GM21737 (cell line): ENCODE measurements around the gene STEAP3.
A peak's percentile ranks its signal among the peaks of the same experiment; 100 is the strongest.

Experiments
- ATAC-seq: cut with Tn5 transposase; IDR thresholded peaks from one replicate; pipeline ENCODE4 v1.9.1; 2021; ENCODE audit warnings: mild to moderate bottlenecking, moderate library complexity; ENCODE audit not compliant: unreplicated experiment

Gene STEAP3

DNA sequence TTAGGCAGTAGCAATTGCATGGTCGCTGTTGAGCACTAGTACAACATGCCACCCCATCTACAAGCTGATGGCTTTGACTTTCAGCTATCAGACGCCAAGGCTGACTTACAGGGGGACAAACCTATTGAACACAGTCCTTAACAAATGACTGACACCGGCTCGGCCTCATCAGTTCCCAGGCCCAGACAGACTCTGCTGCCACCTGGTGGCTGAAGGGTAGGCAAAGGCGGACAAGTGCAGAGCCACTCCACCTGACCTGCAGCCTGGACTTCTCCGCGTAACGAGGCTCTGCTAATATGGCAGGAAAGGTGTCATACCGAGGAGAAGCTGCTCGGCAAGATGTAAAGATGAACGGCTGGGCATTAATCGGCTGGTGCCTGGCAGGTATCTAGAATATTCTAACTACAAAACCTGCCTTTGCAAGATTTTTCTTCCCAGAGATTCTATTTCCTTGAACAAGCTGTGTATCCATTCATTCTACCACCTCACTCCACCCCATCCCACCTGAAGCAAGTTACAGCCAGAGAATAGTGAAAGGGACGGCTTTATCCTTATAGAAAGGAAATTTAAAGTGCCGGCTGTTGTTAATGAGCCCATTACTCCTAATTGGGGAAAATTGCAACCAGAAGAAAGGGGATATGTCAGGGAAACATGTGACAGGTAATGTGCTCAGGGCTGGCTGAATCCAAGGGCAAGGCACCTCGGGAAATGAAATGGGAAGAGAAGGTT is 67.4 kb downstream of the STEAP3 start:
- peak; percentile 61 for ATAC-seq

DNA sequence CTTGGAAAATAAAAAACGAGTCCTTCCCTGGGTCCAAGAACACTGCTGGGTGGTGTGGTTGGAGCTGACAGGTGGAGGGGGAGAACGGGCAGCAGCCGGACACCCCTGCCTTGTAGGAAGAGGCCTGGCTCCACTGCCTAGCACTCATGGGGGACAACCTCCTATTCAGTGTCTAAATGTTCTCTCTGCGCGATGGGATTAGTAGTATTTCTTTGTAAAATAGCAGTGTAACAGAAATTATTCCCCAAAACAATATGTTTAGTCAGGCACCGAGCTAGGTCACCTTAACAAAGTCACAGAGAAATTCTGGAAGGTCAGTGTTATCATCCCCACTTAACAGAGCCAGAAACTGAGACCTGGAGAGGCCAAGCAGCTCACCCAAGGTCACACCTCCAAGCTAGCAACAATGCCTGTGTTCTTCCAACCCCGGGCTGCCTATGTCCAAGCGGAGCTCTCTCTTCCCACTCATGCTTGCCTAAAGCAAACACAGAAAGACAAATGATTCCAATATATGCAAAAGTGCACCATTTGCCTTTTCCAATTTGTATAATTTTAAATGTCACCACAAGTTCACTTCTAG is 68.0 kb downstream of the STEAP3 start:
- ATAC-seq, result no peak

DNA sequence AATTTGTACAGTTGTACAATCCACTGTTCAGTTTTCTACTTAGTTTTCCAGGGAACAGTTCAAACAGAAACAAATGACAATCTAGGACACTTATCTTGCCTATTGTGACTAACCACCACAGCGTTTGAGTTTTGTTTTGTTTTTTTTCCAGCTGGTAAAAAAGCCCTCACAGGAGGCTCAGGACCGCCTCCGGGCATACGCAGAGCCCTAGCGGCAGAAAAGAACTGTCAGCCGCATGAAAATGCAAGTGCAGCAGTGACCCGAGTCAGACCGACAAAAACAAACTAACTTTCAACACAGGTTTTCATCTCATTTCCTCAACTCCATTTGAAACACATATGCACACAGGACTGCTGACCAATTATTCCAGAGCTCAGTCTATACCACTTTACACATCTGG is 68.6 kb downstream of the STEAP3 start:
- no peak for ATAC-seq

DNA sequence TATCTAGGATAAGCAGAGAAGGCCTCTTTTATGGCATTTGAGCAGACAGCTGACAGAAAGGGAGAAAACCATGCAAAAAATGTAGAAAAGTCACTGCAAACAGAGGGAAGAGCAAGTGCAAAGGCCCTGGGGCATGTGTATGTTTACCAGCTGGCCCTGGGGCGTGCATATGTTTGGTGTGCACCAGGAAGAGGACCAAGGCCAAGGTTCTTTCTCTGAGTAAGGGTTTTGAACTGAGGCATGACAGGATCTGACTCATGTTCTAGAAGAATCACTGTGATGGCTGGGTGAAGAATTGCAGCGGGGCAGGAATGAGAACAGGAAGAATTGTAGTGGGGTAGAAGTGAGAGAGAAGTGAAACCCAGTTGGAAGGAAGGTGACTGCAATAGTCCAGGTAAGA is 69.6 kb downstream of the STEAP3 start:
- ATAC-seq, result no peak

DNA sequence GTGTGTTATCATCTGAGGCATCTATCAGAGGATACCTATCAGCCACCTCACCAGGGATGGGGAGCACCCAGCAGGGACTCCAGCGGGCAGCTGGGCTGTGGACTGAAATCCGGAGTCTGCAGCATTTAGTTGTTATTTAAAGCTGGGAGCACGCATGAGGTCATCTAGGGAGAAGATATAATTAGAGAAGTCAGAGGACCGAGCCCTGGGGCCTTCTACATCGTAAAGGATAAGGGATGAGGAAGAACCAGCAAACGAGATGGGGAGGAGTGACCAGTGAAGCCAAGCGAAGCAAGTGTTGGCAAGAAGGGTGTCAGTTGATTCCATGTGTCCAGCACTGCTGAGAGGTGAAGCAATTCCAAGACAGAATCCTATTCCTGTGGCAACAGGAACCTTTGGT is 70.3 kb downstream of the STEAP3 start:
- ATAC-seq, result no peak

DNA sequence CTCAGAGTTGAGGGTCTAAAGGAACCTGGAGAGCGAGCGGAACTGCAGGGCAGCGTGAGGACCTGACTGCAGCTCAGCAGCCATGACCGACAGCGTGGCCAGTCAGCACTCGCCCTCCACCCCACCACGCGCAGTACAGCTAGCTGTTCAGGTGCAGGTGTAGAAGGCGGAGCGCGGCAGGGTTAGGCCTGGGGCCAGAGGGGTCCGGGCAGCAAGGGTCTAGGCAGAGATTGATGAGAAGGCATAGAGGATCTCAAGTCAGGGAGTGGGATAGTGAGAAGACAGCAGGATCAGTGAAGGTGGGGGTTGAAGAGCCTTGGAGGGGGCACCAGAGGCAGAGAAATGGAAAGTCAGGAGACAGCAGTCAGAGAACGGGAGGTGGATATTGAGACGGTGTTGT is 71.0 kb downstream of the STEAP3 start:
- no peak for ATAC-seq

DNA sequence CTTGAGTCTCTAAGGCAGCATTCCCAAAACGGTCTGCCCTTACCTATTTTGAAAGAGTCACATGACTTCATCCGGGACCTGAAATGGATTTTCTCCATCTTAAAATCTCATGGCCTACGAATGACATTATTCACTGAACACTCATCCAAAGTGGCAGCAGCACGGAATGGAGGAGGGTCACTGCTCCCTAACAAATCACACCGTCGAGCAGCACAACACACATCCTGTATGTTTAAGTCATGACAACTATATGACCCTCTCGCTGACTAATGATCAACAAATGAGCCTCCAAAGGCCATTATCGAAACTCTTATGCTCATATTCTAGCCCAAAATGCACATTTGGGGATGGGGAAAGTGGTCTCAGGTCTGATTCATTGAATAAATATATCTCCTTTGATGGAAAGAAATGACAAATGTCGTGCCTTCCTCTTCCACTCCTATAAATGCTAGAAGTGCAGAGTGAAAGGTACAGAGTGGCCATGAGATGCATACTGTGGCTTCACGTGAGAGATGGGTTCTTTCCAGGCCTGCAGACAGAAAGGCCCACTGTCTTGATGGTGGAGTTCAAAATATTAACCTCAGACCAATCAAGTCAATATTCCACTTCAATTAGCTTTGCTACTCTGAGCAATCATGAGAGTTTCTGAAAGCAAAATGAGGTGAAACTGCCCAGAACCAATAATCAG is 72.2 kb downstream of the STEAP3 start:
- ATAC-seq, result no peak

DNA sequence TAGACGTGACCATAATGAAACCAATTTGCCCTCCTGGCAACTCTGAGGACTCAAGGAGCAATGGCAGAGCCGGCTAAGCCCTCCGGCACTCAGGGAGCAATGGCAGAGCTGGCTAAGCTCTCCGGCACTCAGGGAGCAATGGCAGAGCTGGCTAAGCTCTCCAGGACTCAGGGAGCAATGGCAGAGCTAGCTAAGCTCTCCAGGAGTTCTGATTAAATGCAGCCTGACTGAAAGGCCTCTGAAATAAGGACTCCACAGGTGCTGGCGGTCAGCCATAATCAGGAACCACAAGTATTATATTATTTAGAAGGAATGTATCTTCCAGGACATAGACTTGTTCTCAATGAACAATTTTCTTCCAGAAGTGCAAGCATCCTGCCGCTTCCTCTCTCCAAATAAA is 77.8 kb downstream of the STEAP3 start:
- ATAC-seq, result no peak

DNA sequence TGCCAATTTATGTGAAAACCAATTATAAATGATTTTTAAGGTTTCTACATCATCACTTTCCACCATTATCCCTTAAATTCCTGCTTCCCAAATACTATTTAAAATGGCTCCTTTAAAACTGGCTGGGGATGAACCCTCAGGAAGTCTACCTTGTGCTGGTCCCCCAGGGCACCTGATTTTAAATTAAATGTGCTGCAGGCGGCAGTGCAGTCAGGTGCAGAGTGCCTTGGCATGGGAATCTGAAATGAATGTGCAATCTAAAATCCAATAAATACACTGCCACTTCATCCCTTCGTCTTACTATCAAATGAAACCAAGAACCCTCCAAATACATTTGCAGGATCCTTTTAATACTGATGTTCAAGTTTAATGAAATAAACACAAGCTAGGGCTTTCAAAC is 81.2 kb downstream of the STEAP3 start:
- ATAC-seq, result no peak

DNA sequence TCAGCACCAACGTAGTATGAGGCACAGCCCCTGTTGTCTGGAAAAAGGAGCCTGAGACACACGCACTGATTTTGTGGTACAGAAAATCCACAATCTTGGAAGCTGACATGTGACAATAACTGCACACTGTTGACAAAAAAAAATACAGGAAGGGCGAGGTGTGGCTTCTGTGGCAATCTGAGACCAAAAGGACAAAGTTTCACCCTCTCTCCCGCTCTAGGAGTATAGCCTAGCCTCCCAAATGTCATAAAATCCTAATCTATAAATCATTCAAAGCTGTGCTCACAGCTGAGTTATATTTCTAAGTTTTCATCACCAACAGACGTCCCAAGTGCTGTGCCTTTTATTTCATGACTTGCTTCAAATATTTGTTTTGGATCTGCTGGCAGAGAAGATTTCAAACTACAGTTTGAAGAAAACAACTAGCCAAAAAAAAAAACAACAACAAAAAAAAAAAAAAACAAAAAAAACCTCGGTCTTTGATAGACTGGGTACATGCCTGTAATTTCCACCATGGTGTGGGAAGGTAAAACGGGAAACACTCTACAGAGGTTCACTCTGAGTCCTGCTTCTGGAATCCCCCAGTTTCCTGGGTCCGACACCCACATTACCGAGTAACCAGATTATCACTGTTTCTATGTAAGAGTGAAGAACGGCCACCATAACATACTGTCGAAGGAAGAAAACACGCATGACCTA is 82.0 kb downstream of the STEAP3 start:
- no peak for ATAC-seq

DNA sequence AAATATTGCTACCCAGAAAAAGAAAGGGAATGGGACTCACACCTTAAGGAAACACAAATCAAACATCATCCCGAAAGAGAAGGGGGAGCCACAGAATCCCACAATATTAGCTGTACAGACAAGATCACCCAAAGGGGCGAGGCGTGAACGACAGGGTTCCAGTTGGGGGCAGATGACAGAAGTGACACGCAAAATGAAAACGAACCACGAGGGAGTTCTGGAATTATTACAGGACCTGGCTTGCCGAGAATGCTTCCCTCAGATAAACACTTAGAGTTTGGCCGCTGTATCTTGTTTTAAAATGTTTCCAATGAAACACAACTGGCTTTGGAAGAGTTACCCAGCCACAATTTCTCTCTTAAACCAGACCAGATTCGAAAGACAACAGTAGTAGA is 82.6 kb downstream of the STEAP3 start:
- no peak for ATAC-seq

DNA sequence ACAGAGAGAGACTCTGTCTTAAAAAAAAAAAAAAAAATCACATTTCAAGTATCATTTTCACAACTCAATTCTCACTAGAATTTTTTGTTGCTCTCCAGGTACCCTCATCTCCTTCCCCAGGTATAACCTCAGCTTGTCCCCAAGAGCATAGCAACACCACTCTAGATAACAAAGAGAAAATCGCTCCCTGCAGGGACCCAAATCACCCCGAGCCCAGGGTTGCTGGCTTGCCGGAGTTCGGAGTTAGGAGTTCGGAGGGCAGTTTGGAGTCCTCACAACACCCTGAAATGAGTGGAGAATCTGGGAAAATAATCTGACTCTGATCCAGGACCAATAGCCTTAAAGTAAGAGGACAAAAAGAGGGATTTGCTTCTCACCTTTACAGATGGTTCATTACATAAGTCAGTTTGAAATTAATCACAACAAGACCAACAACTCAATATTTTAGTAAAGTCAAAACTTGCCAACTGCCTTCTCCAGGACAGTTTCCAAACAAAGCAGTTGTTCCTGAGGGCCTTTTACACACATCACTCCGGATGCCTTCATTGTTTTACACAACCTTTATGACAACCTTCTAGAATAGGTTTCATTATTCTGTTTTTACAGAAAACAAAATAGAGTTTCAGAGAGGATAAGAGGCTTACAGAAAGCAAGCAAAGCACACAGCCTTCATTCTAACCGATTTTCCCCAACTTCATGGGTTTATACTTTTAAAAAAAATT is 83.9 kb downstream of the STEAP3 start:
- ATAC-seq, result no peak

DNA sequence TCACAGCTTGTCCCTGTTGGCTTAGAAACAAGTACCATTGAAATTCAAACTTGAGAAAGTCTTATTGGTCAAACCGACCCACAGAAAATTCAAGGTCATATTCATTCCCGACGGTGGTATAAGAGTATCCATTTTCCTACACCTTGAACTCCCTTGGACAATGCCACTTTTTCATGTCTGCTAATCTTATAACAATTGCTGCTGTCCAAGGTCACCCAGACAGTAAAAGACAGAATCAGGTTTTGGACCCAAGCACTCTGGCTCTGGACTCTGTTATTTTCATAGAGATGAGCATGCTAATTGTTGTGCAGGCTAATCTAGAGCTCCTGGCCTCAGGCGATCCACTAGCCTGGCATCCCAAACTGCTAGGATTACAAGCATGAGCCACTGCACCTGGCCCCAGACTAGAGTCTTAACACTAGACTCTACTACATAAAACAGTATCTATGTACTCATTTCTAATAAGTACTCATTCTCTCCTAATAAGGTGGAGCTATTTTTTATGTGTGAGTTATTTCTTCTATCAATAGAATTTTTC is 85.2 kb downstream of the STEAP3 start:
- no peak for ATAC-seq

DNA sequence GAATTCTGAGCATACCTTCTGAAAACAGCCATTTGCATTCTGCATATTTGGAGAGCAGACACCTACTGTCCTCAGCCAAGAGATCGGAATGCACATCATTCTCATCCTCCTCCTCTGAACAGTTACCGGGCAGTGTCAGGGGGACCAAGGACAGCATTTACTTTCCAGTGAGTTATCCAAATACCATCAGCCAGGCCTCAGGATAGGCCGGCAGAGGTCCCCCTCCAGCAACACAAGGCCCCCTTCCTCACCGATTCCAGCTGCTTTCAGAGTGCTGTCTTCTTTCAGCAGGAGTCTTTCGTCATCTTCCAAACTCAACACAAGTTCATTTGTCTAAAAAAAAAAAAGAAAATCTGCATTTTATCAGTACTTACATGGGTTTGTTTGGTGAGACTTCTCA is 87.7 kb downstream of the STEAP3 start:
- ATAC-seq, result no peak

DNA sequence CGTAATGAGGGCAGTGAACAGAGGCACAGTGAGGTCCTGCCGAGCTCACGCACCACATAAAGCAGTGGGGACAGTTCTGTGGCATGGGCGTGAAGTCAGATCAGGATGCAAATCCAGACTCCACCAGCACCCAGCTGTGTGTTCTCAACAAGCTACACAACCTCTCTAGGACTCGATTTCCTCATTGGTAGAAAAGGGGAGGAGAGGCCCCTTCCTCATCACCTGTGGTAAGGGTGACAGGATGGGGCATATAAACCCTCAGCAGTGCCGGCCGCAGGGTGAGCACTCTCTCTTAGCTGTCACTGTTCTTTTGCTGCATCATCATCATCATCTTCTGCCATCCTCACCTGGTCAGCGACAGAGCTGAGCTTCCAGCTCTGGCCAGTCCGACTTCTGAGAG is 88.2 kb downstream of the STEAP3 start:
- no peak for ATAC-seq
